Spleen (tissue), 11 donors: ENCODE data around the gene FAM89A. TPM values are rescaled to one million over a fixed set of nuclear protein-coding genes. Genes with fewer than 3 reads are reported as not detected.
A peak's percentile ranks its signal among the peaks of the same experiment; 100 is the strongest.

Source experiments
- DNase-seq: peaks from one replicate; pipeline ENCODE4 v3.0.0-alpha.2; 2020
- H3K27ac ChIP-seq, 8 donors: fragments of 200-600 bp; sonication (generic) in 7 of 8; 1 replicate in 4 of 8; 2 replicates in 4 of 8; pipeline versions ENCODE4 v1.5.0 to v1.8.0; 2016 to 2021; ENCODE audit warnings: inconsistent platforms in 4 of 8, mild to moderate bottlenecking in 4 of 8, moderate library complexity in 1 of 8
- H3K27me3 ChIP-seq, 7 donors: fragments of 200-600 bp; sonication (generic) in 6 of 7; replicated peaks in 1 of 7; 1 replicate in 4 of 7; 2 replicates in 3 of 7; pipeline versions ENCODE4 v1.5.0 to v1.8.0; 2016 to 2021; ENCODE audit warnings: inconsistent platforms in 3 of 7, mild to moderate bottlenecking in 1 of 7
- H3K36me3 ChIP-seq, 6 donors: fragments of 200-600 bp; sonication (generic) in 5 of 6; 1 replicate in 4 of 6; 2 replicates in 2 of 6; pipeline versions ENCODE4 v1.5.0 to v1.8.0; 2016 to 2021; ENCODE audit warnings: inconsistent platforms in 2 of 6
- H3K4me1 ChIP-seq, 6 donors: fragments of 200-600 bp; sonication (generic) in 5 of 6; 1 replicate in 3 of 6; 2 replicates in 3 of 6; pipeline versions ENCODE4 v1.5.0 to v1.8.0; 2016 to 2021; ENCODE audit warnings: inconsistent platforms in 3 of 6
- H3K4me3 ChIP-seq, 8 donors: fragments of 200-600 bp; sonication (generic) in 7 of 8; 1 replicate in 4 of 8; 2 replicates in 4 of 8; pipeline versions ENCODE4 v1.5.0 to v1.8.0; 2016 to 2021; ENCODE audit warnings: inconsistent platforms in 4 of 8, mild to moderate bottlenecking in 4 of 8, moderate library complexity in 2 of 8
- H3K9me3 ChIP-seq, 8 donors: fragments of 200-600 bp; sonication (generic) in 7 of 8; 1 replicate in 4 of 8; 2 replicates in 4 of 8; pipeline versions ENCODE4 v1.5.0 to v1.8.0; 2016 to 2021; ENCODE audit warnings: inconsistent platforms in 4 of 8
- CTCF ChIP-seq, 11 experiments: fragments of 200-600 bp in 7 of 11; fragments of 450-650 bp in 4 of 11; sonication (generic) in 4 of 11; IDR thresholded peaks in 8 of 11; conservative IDR thresholded peaks in 3 of 11; 1 replicate in 7 of 11; 2 replicates in 4 of 11; pipeline versions ENCODE4 v1.4.0 to v1.8.0; 2016 to 2021; ENCODE audit warnings: antibody characterized with exemption in 11 of 11, inconsistent platforms in 4 of 11, mild to moderate bottlenecking in 1 of 11
- POLR2A ChIP-seq, 3 donors: fragments of 450-650 bp; IDR thresholded peaks; one replicate each; pipeline ENCODE4 v1.5.1; 2017; ENCODE audit warnings: antibody characterized with exemption in 3 of 3, mild to moderate bottlenecking in 1 of 3
- POLR2AphosphoS5 ChIP-seq, 3 donors: sonication (generic); formaldehyde crosslinking; IDR thresholded peaks; one replicate each; pipeline ENCODE4 v1.5.1; 2017; ENCODE audit warnings: antibody characterized with exemption in 3 of 3
- WGBS, 5 donors: extraction: QIAGEN DNeasy Blood & Tissue Kit in 3 of 5; methylation state at CpG; one replicate each; pipeline versions ENCODE4 v1.1.5 to v1.1.7; 2013 to 2018; 5-methylcytosine and 5-hydroxymethylcytosine counted together
- intact Hi-C: fragments of 100-400 bp; cut with DNase I; formaldehyde crosslinking; loops from one replicate; pipeline ENCODE4 v1.15.0; 2023; ENCODE audit warnings: low total_unique reads
- polyA plus RNA-seq, 3 donors: library from polyadenylated mRNA; stranded (reverse); fragments of 200-250 nt; gene quantifications; one replicate each; pipeline ENCODE4 v1.2.1, GENCODE V29; 2013
- total RNA-seq, 7 donors: library from RNA; depleted of rRNA in 3 of 7; stranded (reverse); fragments of >200 nt in 3 of 7; fragmentation: NEBNext Ultra II Directional in 4 of 7; extraction: Animal tissue kit (Norgen Biotek cat#: 25700) in 4 of 7; gene quantifications; one replicate each; pipeline versions ENCODE4 v1.1.0 to v1.2.1, GENCODE V29; 2016 to 2021
- donor health status: healthy with polysubstance abuse.
- donor health status: DM: no; HTN: no; CAD: no; lungs with moderate emphysema.
- donor health status: DM: no; HTN: no; CAD: no.
- donor health status: Bipolar disorder and iron deficiency.
- donor health status: healthy.
- donor health status: DM: no; HTN: no; CAD: no.
- donor health status: DM: yes; HTN: yes; CAD: no.

The FAM89A gene
- total and polyA plus RNA-seq, 10 donors, result 9.8 to 54.8 (median 34.8) TPM

- Histone ChIP-seq H3K36me3 (peaks cover 0 to 55% (median 0%) of the 10 kb centered on the region in 6 donors), H3K4me3 (peak overlapping the region in 1 of 8 donors; percentile 57), H3K4me1 (peaks cover 0 to 27% (median 19%) of the 10 kb centered on the region in 6 donors), H3K27me3 (no peaks in the 10 kb centered on the region), H3K27ac (peak overlapping the region in 4 of 8 donors; percentile 51 to 76 (median 64)), H3K9me3 (no peaks in the 10 kb centered on the region)
- 50 to 64% (median 56%) methylated on average over 7 of the region's 7 CpGs for WGBS, 5 donors
- no peak for DNase-seq
- TF ChIP-seq POLR2A (IDR thresholded peaks at IDR 0.05), result no peak
- no peak for TF ChIP-seq CTCF (IDR thresholded peaks at IDR 0.05 in 8 of 11, conservative IDR thresholded peaks at IDR 0.05 in 3 of 11)
- no peak for TF ChIP-seq POLR2AphosphoS5 (IDR thresholded peaks at IDR 0.05)
- intact Hi-C loops, result no loop called here
These were observed 19.2 kb downstream of the FAM89A start for GRCh38 chr1:231020816-231021215.

DNA sequence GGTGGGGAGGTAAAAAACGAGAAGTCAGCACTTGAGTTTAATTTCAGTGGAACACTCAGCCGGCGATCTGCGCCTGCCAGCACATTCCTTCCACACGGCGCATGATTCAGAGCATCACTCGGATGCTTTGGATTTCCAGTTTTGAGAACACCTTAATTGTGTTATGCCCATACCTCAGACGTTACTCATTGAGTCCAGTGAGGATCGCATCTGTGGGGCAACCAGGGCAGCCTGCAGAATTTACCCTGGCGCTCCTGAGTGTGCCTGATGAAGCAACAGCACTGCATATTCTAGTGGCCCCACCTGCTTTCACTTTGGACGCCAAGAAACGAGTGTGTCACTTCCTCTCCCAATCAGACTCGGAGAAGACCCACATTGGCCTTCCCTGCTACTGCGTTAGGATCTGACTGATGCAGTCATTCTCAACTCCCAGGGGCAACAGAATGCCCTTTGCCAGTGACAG lies 19.9 kb downstream of the FAM89A start:
- peaks cover 0 to 59% (median 0%) of the 10 kb centered on the region in 6 donors for H3K36me3 ChIP-seq
- intact Hi-C loops, result no loop called here
- peak overlapping the region in 5 of 8 donors; percentile 51 to 76 (median 57) for H3K27ac ChIP-seq
- no peaks in the 10 kb centered on the region for H3K27me3 ChIP-seq
- peaks cover 0 to 27% (median 19%) of the 10 kb centered on the region in 6 donors for H3K4me1 ChIP-seq
- DNase-seq, result no peak
- TF ChIP-seq POLR2A (IDR thresholded peaks at IDR 0.05) (no peak), CTCF (IDR thresholded peaks at IDR 0.05 in 8 of 11, conservative IDR thresholded peaks at IDR 0.05 in 3 of 11) (peak in 4 of 11 experiments; percentile 27 to 28 (median 28)), POLR2AphosphoS5 (IDR thresholded peaks at IDR 0.05) (peak in 1 of 3 donors; percentile 3)
- peak overlapping the region in 4 of 8 donors; percentile 13 to 57 (median 18) for H3K4me3 ChIP-seq
- WGBS, 5 donors, result 49 to 60% (median 51%) methylated on average over 14 of the region's 14 CpGs
- no peaks in the 10 kb centered on the region for H3K9me3 ChIP-seq

DNA sequence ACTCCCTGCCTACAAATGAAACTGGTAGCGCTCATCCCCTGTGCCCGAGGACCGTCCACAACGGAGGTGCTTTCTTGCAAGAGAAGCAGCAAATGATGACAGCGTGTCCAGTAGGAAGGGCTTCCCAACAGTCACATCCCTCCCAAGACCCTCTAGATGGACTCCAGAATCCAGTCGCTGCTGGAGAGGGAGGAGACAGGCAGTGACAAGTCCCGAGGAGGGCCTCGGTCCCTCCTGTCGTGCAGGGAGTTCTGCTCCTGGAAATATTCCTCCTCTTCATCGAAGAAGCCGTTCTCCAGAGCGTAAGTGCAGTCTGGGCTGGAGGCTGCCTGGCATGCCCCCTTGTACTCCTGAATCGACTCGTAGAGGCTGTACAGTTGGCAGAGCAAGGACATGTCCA lies 20.3 kb downstream of the FAM89A start:
- no peak for DNase-seq
- 78 to 88% (median 84%) methylated on average over 14 of the region's 14 CpGs for WGBS, 5 donors
- Histone ChIP-seq H3K27ac (peak overlapping the region in 5 of 8 donors; percentile 51 to 76 (median 57)), H3K27me3 (no peaks in the 10 kb centered on the region), H3K4me1 (peaks cover 0 to 27% (median 19%) of the 10 kb centered on the region in 6 donors), H3K4me3 (peak overlapping the region in 4 of 8 donors; percentile 13 to 57 (median 18)), H3K9me3 (no peaks in the 10 kb centered on the region), H3K36me3 (peaks cover 0 to 62% (median 0%) of the 10 kb centered on the region in 6 donors)
- TF ChIP-seq POLR2A (IDR thresholded peaks at IDR 0.05), result no peak
- TF ChIP-seq CTCF (IDR thresholded peaks at IDR 0.05 in 8 of 11, conservative IDR thresholded peaks at IDR 0.05 in 3 of 11), result no peak
- intact Hi-C loops, result no loop called here

DNA sequence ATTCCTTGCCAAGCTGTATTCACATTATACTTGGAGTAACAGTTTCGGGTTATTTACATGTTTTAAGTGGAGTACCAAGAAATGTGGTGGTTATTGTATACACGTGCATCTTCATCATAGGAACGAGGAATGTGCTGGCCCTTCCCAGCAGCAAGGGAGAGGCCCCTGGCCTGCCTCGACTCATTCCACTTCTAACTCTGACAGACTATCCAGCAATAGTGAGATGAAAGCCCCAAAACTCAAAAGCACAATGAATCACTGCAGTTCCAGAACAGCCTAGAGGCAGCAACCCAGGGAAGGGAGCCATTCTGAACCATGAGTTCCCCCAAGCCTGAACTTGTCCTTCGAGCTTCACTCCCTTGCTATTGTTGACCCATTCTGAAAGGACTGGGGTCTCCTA lies 23.1 kb downstream of the FAM89A start:
- Histone ChIP-seq H3K27ac (no peak overlapping the region), H3K9me3 (peaks cover 0 to under 1% (median 0%) of the 10 kb centered on the region in 8 donors), H3K4me1 (peaks cover 0 to 26% (median 19%) of the 10 kb centered on the region in 6 donors), H3K4me3 (no peak overlapping the region), H3K27me3 (no peaks in the 10 kb centered on the region), H3K36me3 (peaks cover 0 to 60% (median 0%) of the 10 kb centered on the region in 6 donors)
- TF ChIP-seq POLR2AphosphoS5 (IDR thresholded peaks at IDR 0.05) (no peak), POLR2A (IDR thresholded peaks at IDR 0.05) (no peak), CTCF (IDR thresholded peaks at IDR 0.05 in 8 of 11, conservative IDR thresholded peaks at IDR 0.05 in 3 of 11) (no peak)
- intact Hi-C loops, result no loop called here
- WGBS, 5 donors, result 85 to 94% (median 92%) methylated on average over 4 to 5 of the region's 5 CpGs
- no peak for DNase-seq
